VCaP (cell line): ENCODE results near the gene NOTO.

ENCODE experiments used
- H3K27ac ChIP-seq: fragments of 450-650 bp; 2 replicates; pipeline ENCODE4 v1.5.1; 2017
- CTCF ChIP-seq: fragments of 450-650 bp; conservative IDR thresholded peaks from 2 replicates; pipeline ENCODE4 v1.5.1; 2017; ENCODE audit warnings: mild to moderate bottlenecking, moderate library complexity

The NOTO gene

GRCh38 chr2:73173781-73174180, 28.6 kb upstream of the NOTO start:
- H3K27ac ChIP-seq, result no peak overlapping the region
- no peak for TF ChIP-seq CTCF

GRCh38 chr2:73174244-73174643, 28.1 kb upstream of the NOTO start:
- no peak for TF ChIP-seq CTCF
- no peak overlapping the region for H3K27ac ChIP-seq

GRCh38 chr2:73174941-73175662, 27.3 kb upstream of the NOTO start:
- peak overlapping the region; percentile 56; the same call in 1 of the 2 replicates for H3K27ac ChIP-seq
- TF ChIP-seq CTCF, result no peak

GRCh38 chr2:73175663-73176204, 26.6 kb upstream of the NOTO start:
- peak; percentile 19; the same call in 1 of the 2 replicates for TF ChIP-seq CTCF
- H3K27ac ChIP-seq, result peak overlapping the region; percentile 56; the same call in 1 of the 2 replicates

GRCh38 chr2:73176205-73176880, 26.0 kb upstream of the NOTO start:
- H3K27ac ChIP-seq, result peak overlapping the region; percentile 56
- no peak for TF ChIP-seq CTCF

GRCh38 chr2:73176881-73177644, 25.3 kb upstream of the NOTO start:
- H3K27ac ChIP-seq, result peak overlapping the region; percentile 56
- peak; percentile 96 for TF ChIP-seq CTCF
